SJCRH30 (cell line): Measurements from ENCODE around the gene THSD8. TPM values are rescaled to one million over a fixed set of nuclear protein-coding genes. Genes with fewer than 3 reads are reported as not detected.

Experiments used
- DNase-seq, 2 experiments: peaks; one replicate each; pipeline ENCODE4 v3.0.0-alpha.2; 2015 to 2020
- H3K27ac ChIP-seq: fragments of 250-450 bp; sonication (Bioruptor Pico); 2 replicates; pipeline ENCODE4 v1.5.1; 2020; ENCODE audit warnings: mild to moderate bottlenecking, moderate library complexity
- H3K27me3 ChIP-seq: fragments of 250-450 bp; sonication (Bioruptor Pico); 2 replicates; pipeline ENCODE4 v1.5.1; 2020; ENCODE audit warnings: mild to moderate bottlenecking, moderate library complexity
- H3K36me3 ChIP-seq: fragments of 250-450 bp; sonication (Bioruptor Pico); 2 replicates; pipeline ENCODE4 v1.5.1; 2020; ENCODE audit warnings: mild to moderate bottlenecking, moderate library complexity
- H3K4me1 ChIP-seq: fragments of 250-450 bp; sonication (Bioruptor Pico); 2 replicates; pipeline ENCODE4 v1.5.1; 2020; ENCODE audit warnings: mild to moderate bottlenecking, moderate library complexity
- H3K4me3 ChIP-seq: fragments of 250-450 bp; sonication (Bioruptor Pico); 2 replicates; pipeline ENCODE4 v1.5.1; 2020; ENCODE audit warnings: mild to moderate bottlenecking, moderate library complexity
- H3K9me3 ChIP-seq: fragments of 250-450 bp; sonication (Bioruptor Pico); replicated peaks from 2 replicates; pipeline ENCODE4 v1.5.1; 2020; ENCODE audit warnings: mild to moderate bottlenecking, moderate library complexity
- total RNA-seq: library from RNA; depleted of rRNA; stranded (reverse); fragments of >200 nt; shearing (Covaris generic); gene quantifications from 2 replicates; pipeline ENCODE4 v1.2.3, GENCODE V29; 2014

Gene THSD8
- total RNA-seq, 1 experiment from 2014 or later: not detected

DNA sequence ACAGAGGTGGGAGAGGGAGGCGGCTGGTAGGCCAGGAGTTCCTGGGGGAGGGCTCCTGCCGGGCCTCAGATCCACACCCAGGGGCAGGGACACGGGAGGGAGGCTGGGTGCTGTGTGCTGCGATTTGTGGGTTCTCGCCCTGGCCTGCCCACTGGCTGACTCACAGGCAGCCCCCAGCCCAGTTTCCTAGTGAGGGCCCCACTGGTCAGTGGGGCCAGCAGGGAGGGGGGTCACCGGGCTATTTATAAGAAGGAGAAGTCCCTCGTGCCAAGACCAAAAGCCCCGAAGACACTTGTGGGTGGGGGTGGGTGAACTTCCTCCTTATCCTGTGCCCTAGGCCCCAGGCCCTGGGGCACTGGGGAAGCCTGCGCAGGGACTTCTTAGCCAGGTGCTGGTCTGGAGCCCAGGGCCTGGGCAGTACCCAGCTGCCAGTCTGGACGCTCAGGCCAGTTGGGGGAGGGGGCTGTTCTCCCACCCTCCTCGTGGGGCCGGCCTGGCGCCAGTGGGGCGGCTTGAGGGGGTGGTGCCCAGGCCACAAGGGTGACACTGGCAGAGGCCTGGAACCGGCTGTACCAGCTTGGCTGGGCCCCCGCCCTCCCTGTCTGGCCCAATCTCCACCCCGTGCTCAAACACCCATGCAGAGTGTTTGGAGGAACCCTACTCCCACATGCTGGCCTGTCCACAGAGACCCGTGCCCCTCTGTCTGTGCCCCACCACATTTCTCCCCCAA lies 15.6 kb upstream of the THSD8 start:
- DNase-seq: no peak
- no peak overlapping the region for H3K4me3 ChIP-seq
- no peaks in the 10 kb centered on the region for H3K9me3 ChIP-seq
- no peaks in the 10 kb centered on the region for H3K36me3 ChIP-seq
- H3K27me3 ChIP-seq: no peaks in the 10 kb centered on the region
- peaks cover 52% of the 10 kb centered on the region for H3K4me1 ChIP-seq
- no peak overlapping the region for H3K27ac ChIP-seq

- H3K36me3 ChIP-seq: no peaks in the 10 kb centered on the region
- H3K4me3 ChIP-seq: no peak overlapping the region
- H3K27me3 ChIP-seq: no peaks in the 10 kb centered on the region
- H3K9me3 ChIP-seq: no peaks in the 10 kb centered on the region
- peaks cover 52% of the 10 kb centered on the region for H3K4me1 ChIP-seq
- no peak for DNase-seq
- no peak overlapping the region for H3K27ac ChIP-seq
These were observed 14.9 kb upstream of the THSD8 start for GRCh38 chr19:12786952-12787351.

DNA sequence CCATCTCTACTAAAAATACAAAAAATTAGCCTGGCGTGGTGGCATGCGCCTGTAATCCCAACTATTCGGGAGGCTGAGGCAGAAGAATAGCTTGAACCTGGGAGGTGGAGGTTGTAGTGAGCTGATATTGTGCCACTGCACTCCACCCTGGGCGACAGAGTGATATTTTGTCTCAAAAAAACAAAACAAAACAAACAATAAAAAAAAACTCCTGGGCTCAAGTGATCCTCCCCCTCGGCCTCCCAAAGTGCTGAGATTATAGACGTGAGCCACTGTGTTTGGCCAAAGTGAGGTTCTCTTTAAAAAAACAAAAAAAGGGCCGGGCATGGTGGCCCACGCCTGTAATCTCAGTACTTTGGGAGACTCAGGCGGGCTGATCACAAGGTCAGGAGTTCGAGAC lies 14.4 kb upstream of the THSD8 start:
- Histone ChIP-seq H3K27ac (no peak overlapping the region), H3K4me1 (peaks cover 52% of the 10 kb centered on the region)
- DNase-seq: no peak

DNA sequence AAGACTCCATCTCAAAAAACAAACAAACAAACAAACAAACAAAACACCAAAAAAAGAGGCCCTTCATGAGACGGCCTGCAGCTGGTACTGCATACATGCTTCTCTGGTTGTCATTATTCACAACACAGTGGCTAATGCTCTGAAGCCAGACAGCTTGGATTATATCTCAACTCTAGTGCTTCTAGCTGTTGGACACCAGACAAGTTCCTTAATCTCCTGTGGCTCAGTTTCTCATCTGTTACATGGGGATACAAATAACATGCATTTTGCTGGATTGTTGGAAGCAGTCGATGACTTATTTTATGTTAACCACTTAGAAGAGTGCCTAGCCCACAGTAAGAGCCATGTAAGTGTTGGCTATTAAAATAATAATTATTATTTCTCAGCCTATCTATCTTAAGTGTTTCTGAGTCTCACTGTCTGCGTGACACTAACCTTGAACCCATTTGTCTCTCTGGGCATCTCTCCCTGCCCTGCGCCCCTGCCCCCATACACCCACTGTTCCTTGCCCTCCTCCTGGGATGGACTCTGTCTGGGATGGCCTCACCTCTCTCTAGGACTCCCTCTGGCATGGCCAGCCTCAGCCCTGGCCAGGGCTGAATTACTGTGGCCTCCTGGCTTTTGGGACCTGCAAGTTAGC lies 13.7 kb upstream of the THSD8 start:
- H3K27me3 ChIP-seq: no peaks in the 10 kb centered on the region
- H3K9me3 ChIP-seq: no peaks in the 10 kb centered on the region
- DNase-seq: no peak
- peak overlapping the region; percentile 70 for H3K27ac ChIP-seq
- no peaks in the 10 kb centered on the region for H3K36me3 ChIP-seq
- peak overlapping the region; percentile 80 for H3K4me3 ChIP-seq
- peaks cover 52% of the 10 kb centered on the region for H3K4me1 ChIP-seq

More for the DNA sequence above, 14.4 kb upstream of the THSD8 start:
- H3K4me3 ChIP-seq: no peak overlapping the region
- no peaks in the 10 kb centered on the region for H3K36me3 ChIP-seq
- H3K9me3 ChIP-seq: no peaks in the 10 kb centered on the region
- H3K27me3 ChIP-seq: no peaks in the 10 kb centered on the region

DNA sequence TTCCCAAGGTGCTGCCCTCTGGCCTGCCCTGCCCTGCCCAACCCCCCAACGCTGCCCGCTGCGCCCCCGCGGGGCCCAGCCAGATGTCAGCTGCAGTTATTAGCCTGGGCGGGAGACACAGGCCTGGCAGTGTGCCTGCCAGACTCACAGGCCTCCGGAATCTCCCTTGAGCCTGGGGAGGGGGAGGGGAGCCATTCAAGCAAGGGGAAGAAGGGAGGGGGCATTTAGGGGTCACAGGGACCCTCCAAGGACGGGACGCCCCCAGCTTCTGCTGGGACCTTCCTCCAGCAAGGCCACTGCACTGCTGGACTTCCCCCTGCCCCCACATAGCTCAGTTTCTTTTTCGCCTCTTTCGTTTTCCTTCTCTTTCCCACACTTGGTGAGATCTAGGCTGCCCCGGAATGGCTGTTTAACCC lies 13.2 kb upstream of the THSD8 start:
- no peaks in the 10 kb centered on the region for H3K36me3 ChIP-seq
- DNase-seq: peak; percentile 93 to 94
- peaks cover 48% of the 10 kb centered on the region for H3K4me1 ChIP-seq
- H3K27me3 ChIP-seq: no peaks in the 10 kb centered on the region
- H3K4me3 ChIP-seq: peak overlapping the region; percentile 80
- H3K27ac ChIP-seq: peak overlapping the region; percentile 70
- no peaks in the 10 kb centered on the region for H3K9me3 ChIP-seq

DNA sequence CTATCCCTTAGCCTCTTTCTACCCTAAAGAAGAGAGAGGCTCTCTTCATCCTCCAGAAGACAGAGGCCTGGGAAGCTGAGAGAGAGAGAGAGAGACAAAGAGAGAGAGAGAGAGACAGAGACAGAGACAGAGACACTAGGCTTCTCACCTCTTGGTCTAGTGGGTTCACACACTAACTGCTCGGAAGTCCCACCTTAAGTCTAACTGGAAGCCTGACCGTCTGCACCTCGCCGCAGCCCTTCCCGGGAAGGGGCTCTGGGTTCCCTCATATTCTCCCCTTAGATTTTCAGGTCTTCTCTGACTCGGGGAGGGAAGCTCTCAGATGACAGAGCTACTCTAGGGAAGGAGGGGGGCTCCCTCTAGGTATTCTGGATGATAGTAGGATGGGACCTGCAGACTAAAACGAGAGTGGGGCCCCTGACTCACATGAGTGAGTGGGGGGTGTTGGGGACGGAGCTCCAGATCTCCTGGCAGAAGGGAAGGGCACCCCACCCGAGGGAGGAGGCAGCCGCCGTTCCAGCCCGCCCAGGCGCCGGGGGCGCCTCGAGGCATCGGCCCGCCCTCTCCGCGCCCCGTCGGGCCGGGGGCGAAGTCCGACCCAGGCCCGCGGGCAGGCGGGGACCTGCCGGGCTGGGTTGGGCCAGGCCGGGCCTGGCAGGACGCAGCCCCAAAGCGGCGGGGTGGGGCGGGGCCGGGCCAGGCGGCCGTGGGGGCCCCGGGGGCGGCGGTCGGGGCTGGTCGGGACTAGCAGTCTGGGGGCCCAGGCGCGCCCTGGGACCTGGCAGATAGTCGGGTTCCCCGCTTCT lies 12.6 kb upstream of the THSD8 start:
- H3K27ac ChIP-seq: peak overlapping the region; percentile 70
- no peaks in the 10 kb centered on the region for H3K36me3 ChIP-seq
- peak overlapping the region; percentile 80 for H3K4me3 ChIP-seq
- peaks cover 42% of the 10 kb centered on the region for H3K4me1 ChIP-seq
- DNase-seq: peak; percentile 66 to 69
- H3K9me3 ChIP-seq: no peaks in the 10 kb centered on the region
- no peaks in the 10 kb centered on the region for H3K27me3 ChIP-seq

- Histone ChIP-seq H3K36me3 (no peaks in the 10 kb centered on the region), H3K27me3 (no peaks in the 10 kb centered on the region), H3K9me3 (no peaks in the 10 kb centered on the region), H3K4me3 (peak overlapping the region; percentile 80), H3K27ac (peak overlapping the region; percentile 20), H3K4me1 (peaks cover 34% of the 10 kb centered on the region)
- peak; percentile 99 for DNase-seq
These were observed 11.8 kb upstream of the THSD8 start for GRCh38 chr19:12789904-12790619.

GRCh38 chr19:12790628-12791344 lies 11.1 kb upstream of the THSD8 start:
- peak in 1 of 2 experiments; percentile 36 for DNase-seq
- Histone ChIP-seq H3K36me3 (no peaks in the 10 kb centered on the region), H3K4me1 (peaks cover 27% of the 10 kb centered on the region), H3K4me3 (peak overlapping the region; percentile 80), H3K27me3 (no peaks in the 10 kb centered on the region), H3K9me3 (no peaks in the 10 kb centered on the region), H3K27ac (no peak overlapping the region; the same call in 1 of the 2 replicates)

DNA sequence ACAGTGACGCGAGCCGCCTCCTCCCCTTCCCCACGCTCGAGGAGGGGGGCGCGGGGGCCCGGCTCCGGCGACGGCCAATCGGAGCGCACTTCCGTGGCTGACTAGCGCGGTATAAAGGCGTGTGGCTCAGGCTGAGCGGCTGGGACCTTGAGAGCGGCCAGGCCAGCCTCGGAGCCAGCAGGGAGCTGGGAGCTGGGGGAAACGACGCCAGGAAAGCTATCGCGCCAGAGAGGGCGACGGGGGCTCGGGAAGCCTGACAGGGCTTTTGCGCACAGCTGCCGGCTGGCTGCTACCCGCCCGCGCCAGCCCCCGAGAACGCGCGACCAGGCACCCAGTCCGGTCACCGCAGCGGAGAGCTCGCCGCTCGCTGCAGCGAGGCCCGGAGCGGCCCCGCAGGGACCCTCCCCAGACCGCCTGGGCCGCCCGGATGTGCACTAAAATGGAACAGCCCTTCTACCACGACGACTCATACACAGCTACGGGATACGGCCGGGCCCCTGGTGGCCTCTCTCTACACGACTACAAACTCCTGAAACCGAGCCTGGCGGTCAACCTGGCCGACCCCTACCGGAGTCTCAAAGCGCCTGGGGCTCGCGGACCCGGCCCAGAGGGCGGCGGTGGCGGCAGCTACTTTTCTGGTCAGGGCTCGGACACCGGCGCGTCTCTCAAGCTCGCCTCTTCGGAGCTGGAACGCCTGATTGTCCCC lies 10.4 kb upstream of the THSD8 start, which contains the start of gene JUNB:
TSS of gene JUNB (plus strand) at position 142 of the 706 bp plus-strand sequence. CDS start at position 428, 286 bp downstream.
- Histone ChIP-seq H3K4me3 (peak within 1 kb of the TSS; percentile 80), H3K9me3 (no peaks in the 10 kb centered on the region), H3K27me3 (no peaks in the 10 kb centered on the region), H3K4me1 (peaks cover 24% of the 10 kb centered on the region), H3K36me3 (no peaks in the 10 kb centered on the region), H3K27ac (peak within 1 kb of the TSS; percentile 20)
- DNase-seq: peak; percentile 98 to 99

- Histone ChIP-seq H3K9me3 (no peaks in the 10 kb centered on the region), H3K27ac (peak overlapping the region; percentile 18; the same call in 1 of the 2 replicates), H3K4me3 (peak overlapping the region; percentile 80), H3K4me1 (peaks cover 24% of the 10 kb centered on the region), H3K27me3 (no peaks in the 10 kb centered on the region), H3K36me3 (no peaks in the 10 kb centered on the region)
- DNase-seq: peak; percentile 83 to 85
These were observed 9.6 kb upstream of the THSD8 start for GRCh38 chr19:12792051-12792852.

GRCh38 chr19:12792853-12793289 lies 9.0 kb upstream of the THSD8 start:
- Histone ChIP-seq H3K27ac (peak overlapping the region; percentile 18; the same call in 1 of the 2 replicates), H3K4me1 (peaks cover 23% of the 10 kb centered on the region), H3K4me3 (peak overlapping the region; percentile 80), H3K9me3 (no peaks in the 10 kb centered on the region), H3K27me3 (no peaks in the 10 kb centered on the region), H3K36me3 (no peaks in the 10 kb centered on the region)
- DNase-seq: no peak

- H3K4me1 ChIP-seq: peaks cover 16% of the 10 kb centered on the region
- no peaks in the 10 kb centered on the region for H3K9me3 ChIP-seq
- H3K27ac ChIP-seq: peak overlapping the region; percentile 60
- peak; percentile 93 to 98 for DNase-seq
- H3K4me3 ChIP-seq: peak overlapping the region; percentile 80
- H3K27me3 ChIP-seq: no peaks in the 10 kb centered on the region
- H3K36me3 ChIP-seq: no peaks in the 10 kb centered on the region
These were observed 8.3 kb upstream of the THSD8 start for GRCh38 chr19:12793290-12794195.
